Fibroblast of lung (primary cell): ENCODE measurements around the gene TRIM26.
A peak's percentile ranks its signal among the peaks of the same experiment; 100 is the strongest.

Experiments used
- EZH2 ChIP-seq: IDR thresholded peaks from 2 replicates; pipeline ENCODE4 v1.5.1; 2012; ENCODE audit warnings: low read length, control low read depth, mild to moderate bottlenecking; ENCODE audit errors: missing control alignments
- TF ChIP-seq, protein P1 (sequence below), 2 donors: IDR thresholded peaks in 1 of 2; conservative IDR thresholded peaks in 1 of 2; 1 replicate in 1 of 2; 2 replicates in 1 of 2; pipeline ENCODE4 v1.5.1; 2011 to 2012; ENCODE audit warnings: low read length in 2 of 2, control low read depth in 1 of 2, inconsistent platforms in 1 of 2, low read depth in 1 of 2, mild to moderate bottlenecking in 1 of 2

DNA sequence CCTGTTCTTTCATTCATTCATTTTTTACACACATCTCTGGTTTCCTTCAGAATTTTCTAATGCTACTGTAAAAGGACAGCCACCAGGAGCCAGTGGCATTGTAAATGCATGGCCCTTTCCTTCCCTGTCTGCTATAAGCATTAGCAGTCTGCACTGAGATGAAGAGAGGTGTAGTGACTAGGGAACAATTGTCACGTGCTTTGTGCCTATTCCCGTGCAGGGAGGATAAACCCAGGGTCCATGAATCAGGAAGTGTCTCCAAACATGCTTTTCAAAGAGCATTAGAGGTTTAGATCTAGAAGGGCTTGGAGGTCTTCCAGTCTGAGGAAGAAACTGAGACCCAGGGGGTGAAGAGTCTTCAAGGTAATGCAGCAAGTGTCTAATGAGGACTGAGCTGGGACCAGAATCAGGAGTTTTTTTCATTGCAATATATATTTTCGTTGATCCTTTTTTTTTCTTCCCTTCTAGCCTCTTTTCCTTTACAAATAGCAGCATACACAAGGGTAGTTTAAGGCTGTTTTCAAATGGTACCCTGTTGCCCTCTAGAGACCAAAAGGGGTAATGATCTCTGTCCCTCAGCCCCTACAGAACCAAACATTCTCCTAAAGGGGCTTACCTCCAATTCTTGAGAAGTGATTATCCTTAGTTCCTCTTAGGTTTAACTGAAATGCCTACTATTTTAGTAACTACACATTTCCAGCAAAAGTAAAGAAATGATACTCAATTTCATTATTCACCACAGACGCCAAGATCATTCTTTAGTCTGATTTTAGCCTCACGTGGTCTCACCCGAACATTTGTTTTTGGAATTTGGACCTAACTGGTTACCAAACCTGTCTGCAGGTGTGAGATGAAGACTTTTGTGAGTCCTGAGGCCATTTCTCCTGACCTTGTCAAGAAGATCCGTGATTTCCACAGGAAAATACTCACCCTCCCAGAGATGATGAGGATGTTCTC, 43.3 kb downstream of the TRIM26 start:
- TF ChIP-seq, protein P1, sequence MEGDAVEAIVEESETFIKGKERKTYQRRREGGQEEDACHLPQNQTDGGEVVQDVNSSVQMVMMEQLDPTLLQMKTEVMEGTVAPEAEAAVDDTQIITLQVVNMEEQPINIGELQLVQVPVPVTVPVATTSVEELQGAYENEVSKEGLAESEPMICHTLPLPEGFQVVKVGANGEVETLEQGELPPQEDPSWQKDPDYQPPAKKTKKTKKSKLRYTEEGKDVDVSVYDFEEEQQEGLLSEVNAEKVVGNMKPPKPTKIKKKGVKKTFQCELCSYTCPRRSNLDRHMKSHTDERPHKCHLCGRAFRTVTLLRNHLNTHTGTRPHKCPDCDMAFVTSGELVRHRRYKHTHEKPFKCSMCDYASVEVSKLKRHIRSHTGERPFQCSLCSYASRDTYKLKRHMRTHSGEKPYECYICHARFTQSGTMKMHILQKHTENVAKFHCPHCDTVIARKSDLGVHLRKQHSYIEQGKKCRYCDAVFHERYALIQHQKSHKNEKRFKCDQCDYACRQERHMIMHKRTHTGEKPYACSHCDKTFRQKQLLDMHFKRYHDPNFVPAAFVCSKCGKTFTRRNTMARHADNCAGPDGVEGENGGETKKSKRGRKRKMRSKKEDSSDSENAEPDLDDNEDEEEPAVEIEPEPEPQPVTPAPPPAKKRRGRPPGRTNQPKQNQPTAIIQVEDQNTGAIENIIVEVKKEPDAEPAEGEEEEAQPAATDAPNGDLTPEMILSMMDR (conservative IDR thresholded peaks at IDR 0.05 in 1 of 2, IDR thresholded peaks at IDR 0.05 in 1 of 2; ENCODE audit: low read depth in 1 of 2, low read length in 2 of 2): peak; percentile 84 to 88
- no peak for TF ChIP-seq EZH2
